Mesothelial cell of epicardium (in vitro differentiated cells): ENCODE results near the gene MAML2. TPM values are rescaled to one million over a fixed set of nuclear protein-coding genes. Genes with fewer than 3 reads are reported as not detected.

Experiments
- DNase-seq, 2 experiments: peaks; one replicate each; pipeline ENCODE4 v3.0.0; 2021; ENCODE audit warnings: low spot score in 2 of 2; ENCODE audit not compliant: unreplicated experiment in 2 of 2
- H3K27ac Mint-ChIP-seq: 2 replicates; pipeline ENCODE4 v1.8.0; 2021; ENCODE audit warnings: mixed read lengths
- H3K27me3 Mint-ChIP-seq: 2 replicates; pipeline ENCODE4 v1.8.0; 2021; ENCODE audit warnings: low read depth, mixed read lengths
- H3K36me3 Mint-ChIP-seq: 2 replicates; pipeline ENCODE4 v1.8.0; 2021; ENCODE audit warnings: mixed read lengths
- H3K4me1 Mint-ChIP-seq: 2 replicates; pipeline ENCODE4 v1.8.0; 2021; ENCODE audit warnings: mixed read lengths
- H3K4me3 Mint-ChIP-seq: 2 replicates; pipeline ENCODE4 v1.8.0; 2021; ENCODE audit warnings: mild to moderate bottlenecking, moderate library complexity, mixed read lengths
- H3K9me3 Mint-ChIP-seq: 2 replicates; pipeline ENCODE4 v1.8.0; 2021; ENCODE audit warnings: mixed read lengths
- CTCF ChIP-seq: fragments of 200-600 bp; sonication (generic); IDR thresholded peaks from one replicate; pipeline ENCODE4 v1.5.0; 2021; ENCODE audit warnings: antibody characterized with exemption; ENCODE audit not compliant: unreplicated experiment
- total RNA-seq: library from RNA; stranded (reverse); gene quantifications from 3 replicates; pipeline ENCODE4 v1.2.1, GENCODE V29; 2021

The MAML2 gene
- total RNA-seq, 1 donor from 2014 or later, result 38.3 TPM

- Mint-ChIP-seq H3K4me1 (peaks cover 65% of the 10 kb centered on the region), H3K9me3 (no peaks in the 10 kb centered on the region), H3K36me3 (no peaks in the 10 kb centered on the region), H3K27me3 (no peaks in the 10 kb centered on the region), H3K27ac (peak overlapping the region; percentile 66), H3K4me3 (no peak overlapping the region)
- TF ChIP-seq CTCF, result no peak
- DNase-seq, result no peak
Observed at GRCh38 chr11:96158126-96158525, 184.9 kb downstream of the MAML2 start.

- Mint-ChIP-seq H3K9me3 (no peaks in the 10 kb centered on the region), H3K4me1 (peaks cover 65% of the 10 kb centered on the region), H3K36me3 (no peaks in the 10 kb centered on the region), H3K27me3 (no peaks in the 10 kb centered on the region), H3K4me3 (no peak overlapping the region), H3K27ac (peak overlapping the region; percentile 50)
- TF ChIP-seq CTCF, result no peak
- no peak for DNase-seq
Observed at GRCh38 chr11:96157517-96157873, 185.5 kb downstream of the MAML2 start.

- Mint-ChIP-seq H3K27ac (peak overlapping the region; percentile 97), H3K9me3 (no peaks in the 10 kb centered on the region), H3K4me1 (peaks cover 61% of the 10 kb centered on the region), H3K4me3 (peak overlapping the region; percentile 8), H3K27me3 (no peaks in the 10 kb centered on the region), H3K36me3 (no peaks in the 10 kb centered on the region)
- DNase-seq, result no peak
- no peak for TF ChIP-seq CTCF
Observed at GRCh38 chr11:96156379-96156722, 186.6 kb downstream of the MAML2 start.

- Mint-ChIP-seq H3K36me3 (no peaks in the 10 kb centered on the region), H3K27ac (peak overlapping the region; percentile 97), H3K4me1 (peaks cover 55% of the 10 kb centered on the region), H3K4me3 (peak overlapping the region; percentile 8), H3K27me3 (no peaks in the 10 kb centered on the region), H3K9me3 (no peaks in the 10 kb centered on the region)
- peak; percentile 41 to 56 for DNase-seq
- no peak for TF ChIP-seq CTCF
Observed at GRCh38 chr11:96155627-96156378, 187.2 kb downstream of the MAML2 start.

- Mint-ChIP-seq H3K27me3 (no peaks in the 10 kb centered on the region), H3K4me3 (no peak overlapping the region), H3K4me1 (peaks cover 50% of the 10 kb centered on the region), H3K9me3 (no peaks in the 10 kb centered on the region), H3K27ac (peak overlapping the region; percentile 82), H3K36me3 (no peaks in the 10 kb centered on the region)
- DNase-seq, result no peak
- no peak for TF ChIP-seq CTCF
Observed at GRCh38 chr11:96154802-96155520, 188.0 kb downstream of the MAML2 start.
